Mesenchymal stem cell (in vitro differentiated cells and primary cell): ENCODE data around the gene FUT8.

Source experiments
- DNase-seq: peaks from one replicate; pipeline ENCODE4 v3.0.0-alpha.2; 2013
- H2AFZ ChIP-seq: one replicate; pipeline ENCODE4 v1.6.1; 2013; ENCODE audit warnings: low read depth, mild to moderate bottlenecking, control low read depth, inconsistent platforms, low read length, moderate library complexity
- H2AK5ac ChIP-seq: 2 replicates; pipeline ENCODE4 v1.6.1; 2013; ENCODE audit warnings: low read length, moderate library complexity, mild to moderate bottlenecking, inconsistent platforms; ENCODE audit not compliant: severe bottlenecking
- H2BK120ac ChIP-seq: one replicate; pipeline ENCODE4 v1.6.1; 2013; ENCODE audit warnings: low read depth, mild to moderate bottlenecking, inconsistent platforms, low read length, moderate library complexity
- H2BK12ac ChIP-seq, 2 experiments: one replicate each; pipeline ENCODE4 v1.6.1; 2013; ENCODE audit warnings: inconsistent platforms in 2 of 2, low read length in 2 of 2, mild to moderate bottlenecking in 2 of 2, moderate library complexity in 2 of 2, control low read depth in 1 of 2
- H2BK15ac ChIP-seq: one replicate; pipeline ENCODE4 v1.6.1; 2013; ENCODE audit warnings: mild to moderate bottlenecking, low read depth, inconsistent platforms; ENCODE audit not compliant: poor library complexity, severe bottlenecking
- H2BK5ac ChIP-seq: 2 replicates; pipeline ENCODE4 v1.6.1; 2013; ENCODE audit warnings: low read depth, mild to moderate bottlenecking, low read length, control low read depth, inconsistent platforms; ENCODE audit not compliant: poor library complexity, severe bottlenecking
- H3K14ac ChIP-seq, 2 experiments: one replicate each; pipeline ENCODE4 v1.6.1; 2013; ENCODE audit warnings: inconsistent platforms in 2 of 2, low read length in 2 of 2, control low read depth in 1 of 2, mild to moderate bottlenecking in 1 of 2, moderate library complexity in 1 of 2
- H3K18ac ChIP-seq, 2 experiments: one replicate each; pipeline ENCODE4 v1.6.1; 2013; ENCODE audit warnings: inconsistent platforms in 2 of 2, low read length in 2 of 2, control low read depth in 1 of 2, low read depth in 1 of 2, mild to moderate bottlenecking in 1 of 2
- H3K23ac ChIP-seq, 2 experiments: one replicate each; pipeline ENCODE4 v1.6.1; 2013; ENCODE audit warnings: inconsistent platforms in 2 of 2, low read length in 2 of 2, mild to moderate bottlenecking in 2 of 2, moderate library complexity in 2 of 2, control low read depth in 1 of 2
- H3K27ac ChIP-seq: 2 replicates; pipeline ENCODE4 v1.5.1; 2013; ENCODE audit warnings: mild to moderate bottlenecking, moderate library complexity, low read length, control low read depth, inconsistent platforms; ENCODE audit not compliant: poor library complexity, severe bottlenecking
- H3K27me3 ChIP-seq, 2 experiments: 2 replicates each; pipeline versions ENCODE4 v1.6.1 to v1.7.0; 2013; ENCODE audit warnings: low read length in 2 of 2, mild to moderate bottlenecking in 2 of 2, moderate library complexity in 2 of 2, control low read depth in 1 of 2, inconsistent platforms in 1 of 2; ENCODE audit not compliant: control insufficient read depth in 1 of 2, insufficient read depth in 1 of 2
- H3K36me3 ChIP-seq, 2 experiments: 2 replicates each; pipeline versions ENCODE4 v1.6.1 to v1.7.0; 2013; ENCODE audit warnings: low read length in 2 of 2, control low read depth in 1 of 2, inconsistent platforms in 1 of 2, low read depth in 1 of 2, mild to moderate bottlenecking in 1 of 2; ENCODE audit not compliant: insufficient read depth in 2 of 2, control insufficient read depth in 1 of 2
- H3K4ac ChIP-seq, 2 experiments: one replicate each; pipeline ENCODE4 v1.6.1; 2013; ENCODE audit warnings: inconsistent platforms in 2 of 2, low read length in 2 of 2, mild to moderate bottlenecking in 2 of 2, moderate library complexity in 2 of 2, control low read depth in 1 of 2, low read depth in 1 of 2
- H3K4me1 ChIP-seq: 2 replicates; pipeline ENCODE4 v1.6.1; 2013; ENCODE audit warnings: low read depth, low read length, control low read depth; ENCODE audit not compliant: control insufficient read depth, insufficient read depth
- H3K4me2 ChIP-seq: 2 replicates; pipeline ENCODE4 v1.6.1; 2013; ENCODE audit warnings: low read length, mild to moderate bottlenecking, inconsistent platforms; ENCODE audit not compliant: poor library complexity, severe bottlenecking
- H3K4me3 ChIP-seq, 2 experiments: 2 replicates each; pipeline versions ENCODE4 v1.5.1 to v1.7.0; 2013; ENCODE audit warnings: low read length in 2 of 2, mild to moderate bottlenecking in 2 of 2, control low read depth in 1 of 2, low read depth in 1 of 2; ENCODE audit not compliant: insufficient read depth in 1 of 2
- H3K79me1 ChIP-seq: replicated peaks from 2 replicates; pipeline ENCODE4 v1.6.1; 2013; ENCODE audit warnings: mild to moderate bottlenecking, control low read depth, low read length, inconsistent platforms; ENCODE audit not compliant: poor library complexity, severe bottlenecking
- H3K9ac ChIP-seq: 2 replicates; pipeline ENCODE4 v1.7.0; 2013; ENCODE audit warnings: mild to moderate bottlenecking, low read length, moderate library complexity
- H3K9me3 ChIP-seq: 2 replicates; pipeline ENCODE4 v1.7.0; 2013; ENCODE audit warnings: mild to moderate bottlenecking, low read length; ENCODE audit not compliant: control insufficient read depth
- H4K8ac ChIP-seq: one replicate; pipeline ENCODE4 v1.6.1; 2013; ENCODE audit warnings: inconsistent platforms, mild to moderate bottlenecking, low read length, moderate library complexity
- H4K91ac ChIP-seq: one replicate; pipeline ENCODE4 v1.6.1; 2013; ENCODE audit warnings: mild to moderate bottlenecking, low read length, inconsistent platforms
- WGBS: methylation state at CpG from one replicate; pipeline ENCODE4 v1.1.7; 2013; ENCODE audit warnings: mixed read lengths; 5-methylcytosine and 5-hydroxymethylcytosine counted together

FUT8 gene

DNA sequence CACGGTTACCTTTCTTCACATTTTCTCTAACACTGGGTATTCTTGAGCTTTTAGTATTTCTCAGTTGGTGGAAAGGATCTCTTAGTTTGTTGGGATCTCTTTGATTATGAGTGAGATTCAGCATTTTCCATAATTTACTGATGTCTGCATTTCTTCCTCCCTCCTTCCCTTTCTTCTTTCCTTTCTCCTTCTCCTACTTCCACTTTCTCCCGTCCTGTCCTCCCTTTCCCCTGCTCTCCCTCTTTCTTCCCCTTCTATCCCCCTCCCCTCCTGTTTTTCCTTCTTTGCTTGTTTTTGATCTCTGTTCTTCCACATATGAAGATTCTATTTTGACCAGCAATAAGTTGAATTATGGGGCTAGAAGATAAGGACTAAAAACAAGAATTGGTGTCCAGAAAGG lies 66.9 kb downstream of the FUT8 start:
- no peak overlapping the region for H3K14ac ChIP-seq
- no peak overlapping the region for H2AK5ac ChIP-seq
- H3K79me1 ChIP-seq = peaks cover 16% of the 10 kb centered on the region
- peaks cover 0 to 17% of the 10 kb centered on the region in 2 experiments for H3K36me3 ChIP-seq
- no peak overlapping the region for H3K23ac ChIP-seq
- no peaks in the 10 kb centered on the region for H3K9me3 ChIP-seq
- H3K4ac ChIP-seq = no peak overlapping the region
- no peak overlapping the region for H2AFZ ChIP-seq
- H3K27ac ChIP-seq = no peak overlapping the region
- no peak overlapping the region for H2BK15ac ChIP-seq
- DNase-seq = no peak
- H3K4me2 ChIP-seq = no peak overlapping the region
- no peak overlapping the region for H3K4me3 ChIP-seq
- no peak overlapping the region for H2BK12ac ChIP-seq
- H3K27me3 ChIP-seq = no peaks in the 10 kb centered on the region
- no peak overlapping the region for H2BK120ac ChIP-seq
- no peak overlapping the region for H3K18ac ChIP-seq
- H4K8ac ChIP-seq = no peak overlapping the region
- no peak overlapping the region for H4K91ac ChIP-seq
- H3K4me1 ChIP-seq = peaks cover 5% of the 10 kb centered on the region
- 100% methylated on average over 1 of the region's 2 CpGs for WGBS
- no peak overlapping the region for H3K9ac ChIP-seq
- no peak overlapping the region for H2BK5ac ChIP-seq

DNA sequence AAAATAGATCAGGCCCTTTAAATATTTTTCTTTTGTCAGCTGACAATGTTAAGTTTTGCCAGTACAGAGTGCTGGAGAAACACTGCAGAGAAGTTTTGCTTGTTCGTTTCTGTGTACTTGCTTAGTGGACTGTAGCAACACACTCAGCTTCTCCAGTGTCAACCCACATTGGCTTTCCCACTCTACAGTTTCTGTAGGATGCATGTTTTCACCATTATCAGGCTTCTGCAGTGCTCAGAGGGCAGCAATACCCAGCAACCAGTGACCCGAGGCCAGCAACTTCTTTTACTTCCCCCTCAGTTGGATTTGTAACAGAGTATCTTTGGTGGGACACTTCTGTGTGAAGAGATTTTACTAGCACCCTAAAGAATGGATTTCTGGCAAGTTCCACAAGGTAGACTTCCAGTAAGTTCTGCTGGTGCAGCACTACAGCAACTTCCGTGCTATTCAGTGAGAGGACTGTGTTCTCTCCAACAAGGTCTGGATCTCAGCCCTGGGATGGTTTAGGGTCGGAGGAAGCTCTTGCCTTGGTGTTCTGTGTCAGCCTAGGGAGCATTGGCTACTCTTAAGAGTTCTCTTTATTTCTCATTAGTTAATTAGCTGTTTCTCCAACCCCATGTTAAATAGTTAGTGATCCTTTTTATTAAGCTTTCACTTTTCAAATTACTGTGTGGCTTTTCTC lies 70.4 kb downstream of the FUT8 start:
- peak overlapping the region; percentile 43 for H3K9ac ChIP-seq

DNA sequence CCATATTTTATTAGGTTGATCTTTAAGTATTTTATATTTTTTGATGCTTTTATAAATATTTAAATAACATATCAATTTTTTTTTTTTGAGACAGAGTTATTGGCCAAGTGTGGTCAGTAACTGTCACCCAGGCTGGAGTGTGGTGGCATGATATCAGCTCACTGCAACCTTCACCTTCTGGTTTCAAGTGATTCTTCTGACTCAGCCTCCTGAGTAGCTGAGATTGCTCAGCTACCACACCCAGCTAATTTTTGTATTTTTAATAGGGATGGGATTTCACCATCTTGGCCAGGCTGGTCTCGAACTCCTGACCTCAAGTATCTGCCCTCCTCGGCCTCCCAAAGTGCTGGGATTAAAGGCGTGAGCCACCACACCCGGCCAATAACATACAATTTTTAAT lies 71.1 kb downstream of the FUT8 start:
- no peak overlapping the region for H2BK120ac ChIP-seq
- H2BK5ac ChIP-seq = no peak overlapping the region
- H2AFZ ChIP-seq = no peak overlapping the region
- H3K27ac ChIP-seq = no peak overlapping the region
- H2BK12ac ChIP-seq = no peak overlapping the region
- H3K79me1 ChIP-seq = peaks cover 14% of the 10 kb centered on the region
- no peaks in the 10 kb centered on the region for H3K36me3 ChIP-seq
- no CpG with 5 or more reads among the region's 4 CpGs for WGBS
- H3K4me2 ChIP-seq = no peak overlapping the region
- H3K9ac ChIP-seq = peak overlapping the region; percentile 43
- no peak overlapping the region for H3K14ac ChIP-seq
- H3K4me1 ChIP-seq = peaks cover 3% of the 10 kb centered on the region
- no peak overlapping the region for H2BK15ac ChIP-seq
- no peak overlapping the region for H2AK5ac ChIP-seq
- H4K91ac ChIP-seq = no peak overlapping the region
- H3K27me3 ChIP-seq = no peaks in the 10 kb centered on the region
- H4K8ac ChIP-seq = no peak overlapping the region
- no peak overlapping the region for H3K4ac ChIP-seq
- no peak overlapping the region for H3K18ac ChIP-seq
- no peaks in the 10 kb centered on the region for H3K9me3 ChIP-seq
- no peak overlapping the region for H3K23ac ChIP-seq
- H3K4me3 ChIP-seq = no peak overlapping the region
- DNase-seq = no peak

More for the DNA sequence above, 70.4 kb downstream of the FUT8 start:
- no peak overlapping the region for H4K8ac ChIP-seq
- no peak overlapping the region for H2BK120ac ChIP-seq
- WGBS = 67% methylated on average over 3 of the region's 4 CpGs
- H3K79me1 ChIP-seq = peaks cover 13% of the 10 kb centered on the region
- H3K23ac ChIP-seq = no peak overlapping the region
- H3K27ac ChIP-seq = no peak overlapping the region
- no peak overlapping the region for H3K14ac ChIP-seq
- no peak overlapping the region for H3K18ac ChIP-seq
- peaks cover 3% of the 10 kb centered on the region for H3K4me1 ChIP-seq
- no peaks in the 10 kb centered on the region for H3K9me3 ChIP-seq
- H2BK5ac ChIP-seq = no peak overlapping the region
- no peak overlapping the region for H2BK12ac ChIP-seq
- H2AFZ ChIP-seq = no peak overlapping the region
- no peak overlapping the region for H4K91ac ChIP-seq
- no peak overlapping the region for H2BK15ac ChIP-seq
- H3K36me3 ChIP-seq = peaks cover 0 to 5% of the 10 kb centered on the region in 2 experiments
- H3K27me3 ChIP-seq = no peaks in the 10 kb centered on the region
- no peak overlapping the region for H2AK5ac ChIP-seq
- no peak for DNase-seq
- peak overlapping the region in 1 of 2 experiments; percentile 26 for H3K4me3 ChIP-seq
- H3K4me2 ChIP-seq = no peak overlapping the region
- no peak overlapping the region for H3K4ac ChIP-seq

DNA sequence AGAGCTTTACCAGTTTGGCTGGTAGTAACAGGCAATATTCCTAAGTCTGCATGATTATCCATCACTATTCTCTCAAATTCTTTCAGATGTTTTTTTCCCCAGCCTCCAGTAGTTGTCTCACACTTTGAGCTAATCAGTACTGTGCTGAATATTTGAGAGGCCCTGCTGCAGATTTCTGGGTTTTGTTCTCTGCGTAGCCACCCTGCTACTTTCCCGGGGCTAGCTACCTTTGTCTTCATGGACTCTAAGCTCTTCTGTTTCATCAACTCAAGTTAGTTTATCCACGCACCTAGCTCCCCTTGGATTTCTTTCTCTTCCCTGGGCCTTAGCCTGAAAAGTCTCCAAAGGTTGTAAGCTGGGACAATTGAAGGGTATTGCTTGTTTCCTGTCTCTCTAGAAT lies 73.0 kb downstream of the FUT8 start:
- Histone ChIP-seq H2AFZ (no peak overlapping the region), H3K4ac (no peak overlapping the region), H2AK5ac (no peak overlapping the region), H3K4me2 (no peak overlapping the region), H3K9me3 (no peaks in the 10 kb centered on the region), H3K4me3 (no peak overlapping the region), H4K8ac (no peak overlapping the region), H3K4me1 (peaks cover 3% of the 10 kb centered on the region), H3K23ac (no peak overlapping the region), H4K91ac (no peak overlapping the region), H2BK15ac (no peak overlapping the region), H2BK12ac (no peak overlapping the region), H3K18ac (no peak overlapping the region), H3K36me3 (no peaks in the 10 kb centered on the region), H2BK5ac (no peak overlapping the region), H3K27ac (no peak overlapping the region), H3K79me1 (peaks cover 10% of the 10 kb centered on the region), H3K9ac (no peak overlapping the region), H3K27me3 (no peaks in the 10 kb centered on the region), H3K14ac (no peak overlapping the region), H2BK120ac (no peak overlapping the region)
- no peak for DNase-seq
- 89% methylated on average over 2 of the region's 3 CpGs for WGBS
